Peyer's patch (tissue), 4 donors: Measurements from ENCODE around the gene RAB8B.

Experiments used
- CTCF ChIP-seq, 6 experiments: fragments of 450-650 bp in 4 of 6; fragments of 200-600 bp in 2 of 6; sonication (generic) in 1 of 6; IDR thresholded peaks; one replicate each; pipeline ENCODE4 v1.5.1; 2017 to 2019; ENCODE audit warnings: antibody characterized with exemption in 6 of 6, mild to moderate bottlenecking in 3 of 6, moderate library complexity in 1 of 6
- POLR2A ChIP-seq, 2 donors: fragments of 450-650 bp; IDR thresholded peaks; one replicate each; pipeline ENCODE4 v1.5.1; 2017; ENCODE audit warnings: antibody characterized with exemption in 2 of 2, mild to moderate bottlenecking in 2 of 2, moderate library complexity in 2 of 2

- TF ChIP-seq CTCF (IDR thresholded peaks at IDR 0.05), result no peak
- no peak for TF ChIP-seq POLR2A (IDR thresholded peaks at IDR 0.05)
These were observed 11.3 kb downstream of the RAB8B start for GRCh38 chr15:63200464-63201249.
